Activated naive CD8-positive, alpha-beta T cell treated with anti-CD3 and anti-CD28 coated beads, Interleukin-2, amount 10 ng/mL, durations not matched to agents 7 days and 5 days (primary cell): ENCODE measurements around the gene PTPRF. TPM values are rescaled to one million over a fixed set of nuclear protein-coding genes. Genes with fewer than 3 reads are reported as not detected.
A peak's percentile ranks its signal among the peaks of the same experiment; 100 is the strongest.
"Not testable (repeated sequence)": the region's sequence is repeated elsewhere in the genome, so short reads cannot be mapped to it uniquely, and the experiment has no call there.

Experiments used
- ATAC-seq: fragments of 150-1000 bp; cut with Tn5 transposase; one replicate; pipeline ENCODE4 v1.10.0; 2021; ENCODE audit warnings: low read depth, moderate library complexity
- POLR2A ChIA-PET: fragments of 350-600 bp; sonication (Branson Sonifier 250); formaldehyde crosslinking; loops from one replicate; lab custom pipeline; 2021; ENCODE audit warnings: antibody characterized with exemption; lab: Charles Lee
- DNase-seq: peaks from one replicate; pipeline ENCODE4 v3.0.0; 2021
- H3K27ac Mint-ChIP-seq: one replicate; pipeline ENCODE4 v1.8.0; 2022; ENCODE audit warnings: mild to moderate bottlenecking, mixed read lengths
- H3K27me3 Mint-ChIP-seq: one replicate; pipeline ENCODE4 v1.8.0; 2022; ENCODE audit warnings: mild to moderate bottlenecking, moderate library complexity, mixed read lengths
- H3K36me3 Mint-ChIP-seq: one replicate; pipeline ENCODE4 v1.8.0; 2021; ENCODE audit warnings: mild to moderate bottlenecking, mixed read lengths
- H3K4me1 Mint-ChIP-seq: one replicate; pipeline ENCODE4 v1.8.0; 2021; ENCODE audit warnings: mixed read lengths
- H3K4me3 Mint-ChIP-seq: one replicate; pipeline ENCODE4 v1.8.0; 2022; ENCODE audit warnings: mild to moderate bottlenecking, moderate library complexity, mixed read lengths
- H3K9me3 Mint-ChIP-seq: one replicate; pipeline ENCODE4 v1.8.0; 2021; ENCODE audit warnings: mixed read lengths
- total RNA-seq, 2 experiments: library from RNA; stranded (reverse); gene quantifications; one replicate each; pipeline ENCODE4 v1.2.3, GENCODE V29; 2021

Gene PTPRF
- total RNA-seq, result 1 to 10 TPM; 1.8 to 2.3 TPM

GRCh38 chr1:43530483-43531106, at the start of gene PTPRF:
Gene PTPRF, plus strand, starts transcription at chr1:43530883. Its CDS starts 14,193 bp downstream, at chr1:43545076.
- DNase-seq (peak; percentile 63), ATAC-seq (peak; percentile 32)
- peak within 1 kb of the TSS; percentile 88 for H3K4me3 Mint-ChIP-seq
- H3K4me1 Mint-ChIP-seq, result peaks cover 18% of the 10 kb centered on the region
- H3K27me3 Mint-ChIP-seq, result peaks cover 44% of the 10 kb centered on the region
- POLR2A ChIA-PET, result interaction anchor here (1.1 kb wide), 1 partner anchor 119 kb away, joined by 4 read pairs; the partner anchor contains the start of gene KDM4A
- H3K27ac Mint-ChIP-seq, result no peak within 1 kb of the TSS
- no peaks in the 10 kb centered on the region for H3K36me3 Mint-ChIP-seq
- no peaks in the 10 kb centered on the region for H3K9me3 Mint-ChIP-seq

- Mint-ChIP-seq H3K36me3 (peaks cover 2% of the 10 kb centered on the region), H3K27ac (no peak overlapping the region), H3K27me3 (peaks cover 25% of the 10 kb centered on the region), H3K9me3 (peaks cover 4% of the 10 kb centered on the region), H3K4me3 (peak overlapping the region; percentile 16), H3K4me1 (peaks cover 4% of the 10 kb centered on the region)
- no peak for DNase-seq
- POLR2A ChIA-PET, result interaction anchor here (0.7 kb wide), 1 partner anchor 28 kb away, joined by 4 read pairs; the partner anchor contains the start of gene HYI
- no peak for ATAC-seq
These were observed 49.2 kb upstream of the PTPRF start for GRCh38 chr1:43481491-43481890.

DNA sequence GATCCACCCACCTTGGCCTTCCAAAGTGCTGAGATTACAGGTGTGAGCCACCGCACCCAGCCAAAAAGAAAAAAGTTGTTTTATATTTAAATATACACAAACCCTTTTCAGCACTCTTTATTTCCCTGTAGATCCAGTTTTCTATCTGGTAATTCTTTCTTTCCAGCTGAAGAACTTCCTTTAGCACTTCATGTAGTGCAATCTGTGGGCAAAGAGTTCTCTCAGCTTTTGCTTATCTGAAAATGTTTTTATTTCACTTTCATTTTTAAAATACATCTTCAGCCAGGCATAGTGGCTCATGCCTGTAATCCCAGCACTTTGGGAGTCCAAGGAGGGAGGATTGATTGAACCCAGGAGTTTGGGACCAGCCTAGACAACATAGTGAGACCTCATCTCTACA, 48.5 kb upstream of the PTPRF start:
- Mint-ChIP-seq H3K4me3 (peak overlapping the region; percentile 54), H3K4me1 (peaks cover 4% of the 10 kb centered on the region), H3K27ac (peak overlapping the region; percentile 71), H3K9me3 (peaks cover 6% of the 10 kb centered on the region), H3K36me3 (peaks cover 4% of the 10 kb centered on the region), H3K27me3 (peaks cover 22% of the 10 kb centered on the region)
- no peak for ATAC-seq
- POLR2A ChIA-PET, result interaction anchor here (0.6 kb wide), 1 partner anchor 128 kb away, joined by 3 read pairs; no protein-coding TSS in a partner anchor
- no peak for DNase-seq

DNA sequence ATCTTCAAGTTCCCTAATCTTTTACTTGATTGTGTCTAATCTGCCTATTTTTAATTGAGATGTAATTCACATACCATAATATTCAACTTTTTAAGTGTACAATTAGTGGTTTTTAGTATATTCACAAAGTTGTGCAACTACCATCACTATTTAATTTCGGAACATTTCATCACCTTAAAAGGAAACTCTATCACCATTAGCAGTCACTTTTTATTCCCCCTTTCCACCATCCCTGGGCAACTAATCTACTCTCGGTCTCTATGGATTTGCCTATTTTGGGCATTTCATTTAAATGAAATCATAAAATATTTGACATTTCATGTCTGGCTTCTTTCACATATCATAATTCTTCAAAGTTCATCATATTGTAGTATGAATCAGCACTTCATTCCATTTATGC, 46.3 kb upstream of the PTPRF start:
- H3K27me3 Mint-ChIP-seq, result peaks cover 10% of the 10 kb centered on the region
- peaks cover 12% of the 10 kb centered on the region for H3K9me3 Mint-ChIP-seq
- no peak overlapping the region for H3K4me3 Mint-ChIP-seq
- H3K4me1 Mint-ChIP-seq, result peaks cover 4% of the 10 kb centered on the region
- peaks cover 7% of the 10 kb centered on the region for H3K36me3 Mint-ChIP-seq
- no peak overlapping the region for H3K27ac Mint-ChIP-seq
- ATAC-seq (no peak), DNase-seq (no peak)
- POLR2A ChIA-PET, result no interaction called here

DNA sequence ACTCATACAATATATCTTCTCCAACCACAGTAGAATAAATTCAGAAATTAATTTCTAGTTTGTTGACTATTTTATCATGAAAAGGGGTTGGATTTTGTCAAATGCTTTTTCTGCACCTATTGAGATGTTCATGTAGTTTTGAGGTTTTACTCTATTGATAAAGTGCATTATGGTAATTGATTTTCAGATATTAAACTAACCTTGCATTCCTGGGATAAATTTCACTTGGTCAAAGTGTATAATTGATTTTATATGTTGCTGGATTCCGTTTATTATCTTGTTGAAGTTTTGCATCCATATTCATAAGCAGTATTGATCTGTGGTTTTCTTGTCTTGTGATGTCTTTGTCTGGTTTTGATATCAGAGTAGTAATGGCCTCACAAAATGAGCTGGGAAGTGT, 42.5 kb upstream of the PTPRF start:
- Mint-ChIP-seq H3K36me3 (peaks cover 9% of the 10 kb centered on the region), H3K4me1 (no peaks in the 10 kb centered on the region), H3K27ac (no peak overlapping the region)

GRCh38 chr1:43491061-43491460, 39.6 kb upstream of the PTPRF start:
- POLR2A ChIA-PET, result no interaction called here
- Mint-ChIP-seq H3K4me3 (no peak overlapping the region), H3K36me3 (peaks cover 7% of the 10 kb centered on the region), H3K27me3 (peaks cover 14% of the 10 kb centered on the region), H3K27ac (no peak overlapping the region), H3K4me1 (no peaks in the 10 kb centered on the region), H3K9me3 (peaks cover 26% of the 10 kb centered on the region)
- DNase-seq (no peak), ATAC-seq (no peak)

More for the DNA sequence above, 42.5 kb upstream of the PTPRF start:
- Mint-ChIP-seq H3K27me3 (peaks cover 7% of the 10 kb centered on the region), H3K9me3 (peaks cover 26% of the 10 kb centered on the region), H3K4me3 (no peak overlapping the region)
- DNase-seq, result no peak
- ATAC-seq, result no peak
- POLR2A ChIA-PET, result no interaction called here

GRCh38 chr1:43492826-43493225, 37.9 kb upstream of the PTPRF start:
- H3K4me1 Mint-ChIP-seq, result no peaks in the 10 kb centered on the region
- POLR2A ChIA-PET, result no interaction called here
- H3K4me3 Mint-ChIP-seq, result no peak overlapping the region
- peaks cover 12% of the 10 kb centered on the region for H3K27me3 Mint-ChIP-seq
- peaks cover 5% of the 10 kb centered on the region for H3K36me3 Mint-ChIP-seq
- DNase-seq (no peak), ATAC-seq (no peak)
- H3K27ac Mint-ChIP-seq, result no peak overlapping the region
- H3K9me3 Mint-ChIP-seq, result peaks cover 18% of the 10 kb centered on the region

DNA sequence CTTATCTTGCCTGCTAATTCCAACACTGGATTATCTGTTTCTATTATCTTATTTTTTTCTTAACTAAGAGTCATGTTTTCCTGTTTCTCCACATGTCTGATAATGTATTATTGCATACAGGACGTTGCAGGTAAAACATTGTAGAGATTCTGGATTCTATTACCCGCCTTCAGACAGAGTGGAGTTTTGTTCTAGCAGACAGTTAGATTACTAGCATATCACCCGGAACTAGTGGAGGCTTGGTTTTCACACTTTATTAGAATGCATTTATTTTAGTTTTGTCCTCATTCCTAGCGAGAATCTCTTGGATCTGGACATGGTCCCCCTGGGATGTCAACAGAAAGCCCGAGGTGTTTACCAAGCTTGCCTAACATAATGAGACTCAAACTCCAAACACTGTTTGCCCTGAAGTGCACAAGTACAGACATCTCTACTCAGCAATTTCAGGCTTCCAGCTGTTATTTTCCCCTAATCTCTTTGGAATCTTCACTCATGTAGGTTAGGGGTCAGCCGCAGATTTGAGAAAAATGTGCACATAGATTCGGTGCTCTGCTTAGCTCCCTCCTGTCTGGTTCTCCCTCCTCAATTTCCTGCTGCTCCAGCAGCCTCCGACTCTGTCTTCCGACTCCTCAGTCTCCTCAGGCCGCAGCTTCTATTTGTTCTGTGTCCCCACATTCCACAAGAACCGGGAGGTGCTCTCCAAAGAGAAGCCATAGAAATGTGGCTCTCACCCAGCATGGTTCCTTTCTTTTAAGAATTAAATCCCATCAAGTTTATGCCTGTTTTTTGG, 36.8 kb upstream of the PTPRF start:
- Mint-ChIP-seq H3K36me3 (peaks cover 4% of the 10 kb centered on the region), H3K27ac (no peak overlapping the region), H3K27me3 (peaks cover 12% of the 10 kb centered on the region), H3K4me1 (no peaks in the 10 kb centered on the region), H3K4me3 (no peak overlapping the region), H3K9me3 (peaks cover 14% of the 10 kb centered on the region)
- POLR2A ChIA-PET, result no interaction called here
- ATAC-seq, result no peak
- no peak for DNase-seq

GRCh38 chr1:43495204-43495603, 35.5 kb upstream of the PTPRF start:
- Mint-ChIP-seq H3K36me3 (no peaks in the 10 kb centered on the region), H3K9me3 (peaks cover 9% of the 10 kb centered on the region), H3K4me1 (no peaks in the 10 kb centered on the region), H3K27ac (no peak overlapping the region), H3K4me3 (no peak overlapping the region), H3K27me3 (peaks cover 11% of the 10 kb centered on the region)
- POLR2A ChIA-PET, result no interaction called here
- no peak for ATAC-seq
- no peak for DNase-seq

- POLR2A ChIA-PET, result no interaction called here
- no peak overlapping the region for H3K27ac Mint-ChIP-seq
These were observed 30.8 kb upstream of the PTPRF start for GRCh38 chr1:43499898-43500297.

GRCh38 chr1:43501806-43502205, 28.9 kb upstream of the PTPRF start:
- POLR2A ChIA-PET, result not testable (repeated sequence)

More at GRCh38 chr1:43499898-43500297, 30.8 kb upstream of the PTPRF start:
- DNase-seq (no peak), ATAC-seq (no peak)
- H3K27me3 Mint-ChIP-seq, result peaks cover 7% of the 10 kb centered on the region
- no peak overlapping the region for H3K4me3 Mint-ChIP-seq
- no peaks in the 10 kb centered on the region for H3K4me1 Mint-ChIP-seq
- no peaks in the 10 kb centered on the region for H3K36me3 Mint-ChIP-seq
- H3K9me3 Mint-ChIP-seq, result no peaks in the 10 kb centered on the region

GRCh38 chr1:43503534-43503933, 27.1 kb upstream of the PTPRF start:
- H3K4me3 Mint-ChIP-seq, result no peak overlapping the region

More at GRCh38 chr1:43501806-43502205, 28.9 kb upstream of the PTPRF start:
- not testable (repeated sequence) for H3K9me3 Mint-ChIP-seq, H3K27ac Mint-ChIP-seq, DNase-seq, ATAC-seq, H3K4me3 Mint-ChIP-seq, H3K27me3 Mint-ChIP-seq, H3K4me1 Mint-ChIP-seq, H3K36me3 Mint-ChIP-seq

GRCh38 chr1:43505077-43505780, 25.5 kb upstream of the PTPRF start:
- Mint-ChIP-seq H3K36me3 (no peaks in the 10 kb centered on the region), H3K4me1 (no peaks in the 10 kb centered on the region), H3K27ac (no peak overlapping the region), H3K27me3 (peaks cover 2% of the 10 kb centered on the region), H3K9me3 (no peaks in the 10 kb centered on the region), H3K4me3 (no peak overlapping the region)
- DNase-seq (no peak), ATAC-seq (no peak)
- POLR2A ChIA-PET, result interaction anchor here (0.6 kb wide), 1 partner anchor 115 kb away, joined by 3 read pairs; no protein-coding TSS in a partner anchor

More at GRCh38 chr1:43503534-43503933, 27.1 kb upstream of the PTPRF start:
- no peak overlapping the region for H3K27ac Mint-ChIP-seq
- DNase-seq (no peak), ATAC-seq (no peak)
- H3K27me3 Mint-ChIP-seq, result peaks cover 5% of the 10 kb centered on the region
- H3K4me1 Mint-ChIP-seq, result no peaks in the 10 kb centered on the region
- no peaks in the 10 kb centered on the region for H3K36me3 Mint-ChIP-seq
- POLR2A ChIA-PET, result no interaction called here
- no peaks in the 10 kb centered on the region for H3K9me3 Mint-ChIP-seq
